Activated CD8-positive, alpha-beta memory T cell treated with anti-CD3 and anti-CD28 coated beads, Interleukin-2, amount 50 U/mL, for 24 hours (primary cell): ENCODE results near the gene ELFN1.

ENCODE experiments used
- DNase-seq: peaks from one replicate; pipeline ENCODE4 v3.0.0-alpha.2; 2020; ENCODE audit errors: extremely low read depth

ELFN1 gene

DNA sequence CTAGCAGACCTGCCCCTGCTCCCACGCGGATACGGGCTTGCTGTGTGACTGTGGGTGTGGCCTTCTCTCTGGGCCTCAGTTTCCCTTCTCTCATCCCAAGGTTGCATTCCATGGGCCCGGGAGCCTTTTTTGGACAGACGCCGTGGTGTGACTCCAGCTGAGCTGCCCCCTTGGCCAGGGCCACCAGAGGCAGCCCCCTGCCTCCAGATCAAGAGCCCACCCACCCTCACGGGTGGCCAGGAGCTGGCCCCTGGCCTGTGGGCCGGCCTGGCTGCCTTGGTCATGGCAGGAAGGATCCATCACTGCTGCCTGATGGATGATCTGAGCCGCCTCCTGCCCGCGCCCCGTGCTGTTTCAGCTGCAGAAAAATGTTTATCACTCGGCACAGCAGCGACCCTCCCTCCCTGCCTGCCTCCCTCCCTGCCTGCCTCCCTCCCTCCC lies 27.8 kb upstream of the ELFN1 start:
- no peak for DNase-seq

DNA sequence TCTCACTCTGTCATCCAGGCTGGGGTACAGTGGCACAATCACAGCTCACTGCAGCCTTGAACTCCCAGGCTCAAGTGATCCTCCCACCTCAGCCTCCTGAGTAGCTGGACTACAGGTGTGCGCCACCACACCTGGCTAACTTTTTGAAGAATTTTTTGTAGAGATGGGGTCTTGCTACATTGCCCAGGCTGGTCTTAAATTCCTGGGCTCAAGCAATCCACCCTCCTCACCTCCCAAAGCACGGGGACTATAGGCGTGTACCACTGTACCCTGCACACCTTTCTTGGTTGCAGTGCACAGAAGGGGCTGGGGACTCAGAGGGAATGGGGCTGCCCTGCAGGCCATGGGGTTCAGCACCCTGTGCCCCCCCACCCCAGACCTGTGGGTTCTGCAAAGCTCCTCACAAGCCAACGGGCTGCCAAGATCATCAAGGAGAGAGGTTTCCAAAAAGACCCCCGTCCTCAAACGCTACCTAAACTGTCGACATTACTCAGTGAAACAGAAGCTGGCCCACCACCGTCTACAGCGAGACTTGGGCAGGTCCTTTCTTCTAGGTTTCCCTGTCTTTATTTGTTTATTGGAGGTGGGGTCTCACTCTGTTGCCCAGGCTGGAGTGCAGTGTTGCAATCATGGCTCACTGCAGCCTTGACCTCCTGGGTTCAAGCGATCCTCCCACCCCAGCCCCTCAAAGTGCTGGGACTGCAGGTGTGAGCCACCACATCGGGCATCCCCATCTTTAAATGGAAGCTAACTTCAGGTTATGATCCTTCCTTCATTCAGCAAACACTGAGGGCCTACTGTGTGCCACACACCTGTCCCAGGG lies 26.6 kb upstream of the ELFN1 start:
- DNase-seq, result no peak

DNA sequence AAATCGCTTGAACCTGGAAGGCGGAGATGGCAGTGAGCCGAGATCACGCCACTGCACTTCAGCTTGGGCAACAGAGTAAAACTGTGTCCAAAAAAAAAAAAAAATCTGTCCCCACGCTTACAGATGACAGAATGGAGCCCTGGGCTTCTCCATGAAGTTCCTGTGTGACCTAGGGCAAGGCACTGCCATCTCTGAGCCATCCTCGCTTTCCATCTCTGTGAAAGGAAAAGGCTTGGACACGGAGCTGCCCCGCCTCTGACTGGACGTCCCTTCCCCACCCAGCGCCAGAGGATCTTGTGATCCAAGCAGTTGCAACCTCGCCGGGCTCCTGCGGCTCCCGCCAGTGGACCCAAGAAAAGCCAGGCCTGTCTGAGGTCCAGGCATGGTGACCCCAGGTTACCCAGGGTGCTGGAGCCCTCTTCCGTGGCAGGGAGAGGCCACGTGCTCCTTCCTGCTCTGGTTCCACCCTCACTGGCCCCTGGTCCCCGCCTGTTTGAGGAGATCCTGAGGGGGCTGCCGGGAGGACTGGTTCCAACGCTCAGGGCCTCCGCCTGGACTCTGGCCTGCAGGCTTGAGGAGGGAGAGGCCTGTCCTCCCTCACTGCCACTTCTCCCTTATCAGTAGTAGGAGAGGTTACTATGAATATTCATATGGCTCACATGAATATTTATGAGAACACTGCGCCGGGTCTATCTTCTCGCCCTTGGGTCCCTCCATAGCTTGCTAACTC lies 25.6 kb upstream of the ELFN1 start:
- DNase-seq, result no peak

DNA sequence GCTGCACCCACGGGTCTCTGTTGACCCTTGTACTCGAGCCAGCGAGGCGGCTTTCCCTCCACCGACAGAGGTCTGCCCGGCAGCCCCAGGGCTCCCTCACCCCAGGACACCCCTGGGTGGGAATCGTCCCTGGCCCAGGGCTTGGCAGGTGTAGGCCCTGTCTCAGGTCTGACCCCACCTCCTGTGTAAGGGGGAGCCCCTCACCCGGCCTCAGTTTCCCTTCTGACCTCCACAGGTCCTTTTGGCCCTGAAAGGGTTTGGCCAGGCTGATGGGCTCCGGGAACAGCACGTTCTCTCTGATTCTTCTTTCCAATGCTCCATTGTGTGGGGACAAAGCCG lies 25.0 kb upstream of the ELFN1 start:
- DNase-seq, result no peak

DNA sequence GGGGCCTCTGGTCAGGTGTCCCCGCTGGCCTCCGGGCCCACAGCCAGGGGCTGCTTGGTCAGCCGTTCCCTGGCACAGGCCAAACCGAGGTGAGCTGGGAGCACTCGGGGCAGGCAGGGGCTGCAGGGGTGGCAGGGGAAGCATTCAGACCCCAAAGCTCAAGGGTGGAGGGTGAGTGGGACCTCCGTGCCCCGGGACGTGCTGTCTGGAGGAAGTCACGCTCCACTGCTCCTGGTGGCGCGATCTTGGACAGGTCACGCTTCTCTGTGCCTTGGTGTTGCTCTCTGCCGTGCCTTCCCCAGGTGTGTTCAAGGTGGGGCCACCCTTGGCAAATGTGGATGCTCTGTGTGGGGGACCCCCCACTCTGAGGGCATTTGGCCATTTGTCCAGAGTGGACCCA lies 24.6 kb upstream of the ELFN1 start:
- DNase-seq, result no peak

DNA sequence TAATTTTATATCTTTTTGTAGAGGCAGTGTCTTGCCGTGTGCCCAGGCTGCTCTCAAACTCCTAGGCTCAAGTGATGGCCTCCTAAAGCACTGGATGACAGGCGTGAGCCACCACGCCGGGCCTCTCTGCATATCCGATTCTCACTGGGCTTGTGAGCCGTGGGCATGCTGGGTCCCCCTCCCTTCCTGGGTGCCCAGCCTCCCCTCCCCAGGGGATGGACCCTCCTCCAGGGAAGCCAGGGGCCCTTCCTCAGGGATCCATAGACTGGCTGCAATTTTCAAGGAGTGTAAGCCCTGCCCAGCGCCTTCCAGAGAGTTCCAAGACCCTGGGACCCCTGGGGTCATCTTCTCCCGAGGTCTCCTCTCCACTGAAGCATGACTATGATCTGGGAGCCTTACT lies 23.7 kb upstream of the ELFN1 start:
- DNase-seq, result no peak

DNA sequence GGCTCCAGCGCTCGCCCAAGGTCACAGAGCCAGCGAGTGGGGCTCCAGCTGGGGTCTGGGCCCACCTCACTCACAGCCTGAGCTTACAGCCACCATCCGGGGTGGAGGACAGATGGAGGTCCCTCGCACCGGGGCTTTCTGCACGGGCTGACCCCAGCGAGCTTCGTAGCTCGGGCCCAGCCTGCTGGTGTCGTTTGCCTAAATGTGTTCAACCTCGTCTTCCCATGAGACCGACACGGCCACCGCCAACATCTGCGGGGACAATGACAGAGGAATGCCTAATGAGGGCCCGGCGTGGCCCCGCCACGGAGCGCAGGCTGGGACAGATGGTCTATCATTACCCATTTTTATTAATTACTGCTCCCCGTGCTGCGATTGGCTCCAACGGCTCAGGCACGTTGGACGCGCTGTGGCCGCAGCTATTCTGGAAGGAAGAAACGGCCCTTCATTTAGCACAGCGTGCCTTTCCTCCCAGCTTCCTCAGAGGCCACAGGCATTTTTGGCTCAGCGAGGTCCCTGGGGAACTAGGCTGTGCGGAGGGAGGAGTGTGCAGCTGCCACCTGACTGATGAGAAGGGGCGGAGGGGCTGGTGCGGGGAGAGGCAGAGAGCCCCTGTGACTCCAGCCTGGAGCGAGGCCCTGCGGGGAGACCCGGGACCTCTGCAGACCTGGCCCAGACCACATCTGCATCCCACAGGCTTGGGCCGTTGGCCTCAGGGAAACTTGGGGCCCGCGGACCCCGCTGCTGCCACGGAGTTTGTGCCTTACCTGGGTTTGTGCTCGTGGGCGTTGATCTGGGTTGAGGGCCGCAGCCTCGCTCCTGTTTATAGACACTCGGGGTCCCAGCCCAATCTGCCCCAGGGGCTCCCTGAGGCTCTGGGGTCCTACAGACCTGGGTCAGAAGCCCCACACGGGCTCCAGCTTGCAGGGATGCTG lies 22.9 kb upstream of the ELFN1 start:
- DNase-seq, result no peak

DNA sequence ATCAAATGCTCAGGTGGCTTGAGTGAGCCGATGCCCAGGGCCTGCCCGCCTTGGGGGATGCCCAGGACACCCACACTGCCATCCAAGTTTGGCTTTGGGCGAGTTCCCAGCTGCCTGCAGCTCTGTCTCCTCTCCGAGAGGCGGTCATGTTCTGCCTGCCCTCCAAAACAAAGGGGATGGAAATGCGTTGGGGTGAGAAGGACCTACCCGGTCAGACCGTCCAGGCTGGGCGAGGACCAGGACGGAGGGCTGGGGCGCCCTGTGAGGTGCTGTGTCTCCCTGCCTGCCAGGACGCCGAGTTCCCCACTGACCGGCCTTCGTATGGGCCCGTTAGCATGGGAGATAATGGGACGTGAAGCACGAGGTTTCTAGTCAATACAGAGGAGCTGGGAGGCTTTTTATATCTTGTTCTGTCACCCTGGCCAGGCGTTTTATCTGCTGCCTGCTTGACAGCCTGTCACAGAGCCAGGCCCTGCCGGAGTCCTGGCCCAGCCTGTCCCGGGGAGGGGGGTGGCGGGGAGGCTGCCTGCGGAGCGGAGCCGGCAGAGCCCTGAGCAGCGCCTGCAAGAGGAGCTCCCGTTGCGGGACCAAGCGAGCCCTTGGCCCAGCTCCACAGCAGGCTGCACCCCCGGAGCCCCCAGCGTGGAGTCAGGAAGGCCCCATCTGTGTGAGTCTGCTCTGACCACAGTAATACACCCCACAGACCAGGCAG lies 22.0 kb upstream of the ELFN1 start:
- DNase-seq, result no peak

DNA sequence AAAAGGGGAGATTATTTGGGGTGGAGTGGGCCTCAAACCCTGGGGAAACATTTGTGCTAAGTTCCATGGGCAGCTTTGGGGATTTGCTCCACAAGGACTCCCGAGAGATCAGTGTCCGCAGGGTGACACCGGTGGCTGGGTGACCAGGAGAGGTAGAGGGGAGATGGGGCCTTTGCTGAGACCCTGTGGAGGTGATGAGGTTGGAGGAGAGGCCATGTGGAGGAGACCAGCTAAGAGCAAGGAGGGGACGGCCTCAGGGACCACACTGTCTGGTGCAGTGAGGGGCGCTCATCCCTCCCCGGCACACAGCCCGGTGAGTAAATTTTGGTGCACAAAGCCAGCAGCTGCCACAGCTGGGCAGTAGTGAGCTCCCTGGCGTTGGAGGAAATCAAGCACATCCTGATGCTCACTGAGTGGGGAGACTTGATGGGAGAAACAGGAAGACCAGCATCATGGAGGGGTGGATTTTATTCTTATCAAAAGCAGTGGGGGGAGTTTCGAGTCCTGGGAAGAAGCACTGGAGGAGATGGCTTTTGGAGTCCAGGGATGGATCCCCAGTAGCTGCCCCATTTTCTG lies 20.2 kb upstream of the ELFN1 start:
- DNase-seq, result no peak

DNA sequence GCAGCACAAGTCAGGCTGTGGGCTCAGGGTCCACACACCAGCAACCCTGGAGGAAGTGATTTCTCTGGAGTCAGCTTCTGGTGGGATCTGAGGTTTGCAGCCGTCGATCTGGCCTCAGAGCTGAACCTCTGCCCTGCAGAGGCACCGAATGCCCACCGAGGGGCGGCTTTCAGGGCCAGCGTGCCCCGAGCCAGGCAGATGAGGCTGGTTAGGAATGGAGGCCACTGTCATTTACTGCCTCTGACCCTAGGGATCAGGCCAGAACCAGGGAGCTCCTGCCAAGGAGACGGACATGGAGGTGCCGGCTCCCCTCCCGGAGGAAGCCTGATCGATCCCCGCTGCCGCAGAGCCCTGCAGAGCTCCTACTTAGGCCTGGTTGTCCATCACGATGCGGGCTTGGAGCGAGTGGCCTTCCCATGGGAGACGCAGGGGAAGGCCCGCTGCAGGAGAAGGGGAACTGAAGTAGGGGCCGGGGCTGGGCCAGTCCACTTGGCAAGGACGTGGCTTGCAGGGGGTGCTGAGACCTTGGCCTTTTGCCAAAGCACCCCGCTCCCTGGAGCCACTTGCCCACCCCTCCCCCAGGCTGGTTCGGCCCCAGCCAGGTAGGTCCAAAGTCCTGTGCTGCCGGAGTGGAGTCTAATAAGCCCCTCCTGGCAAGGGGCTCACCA lies 19.6 kb upstream of the ELFN1 start:
- no peak for DNase-seq

DNA sequence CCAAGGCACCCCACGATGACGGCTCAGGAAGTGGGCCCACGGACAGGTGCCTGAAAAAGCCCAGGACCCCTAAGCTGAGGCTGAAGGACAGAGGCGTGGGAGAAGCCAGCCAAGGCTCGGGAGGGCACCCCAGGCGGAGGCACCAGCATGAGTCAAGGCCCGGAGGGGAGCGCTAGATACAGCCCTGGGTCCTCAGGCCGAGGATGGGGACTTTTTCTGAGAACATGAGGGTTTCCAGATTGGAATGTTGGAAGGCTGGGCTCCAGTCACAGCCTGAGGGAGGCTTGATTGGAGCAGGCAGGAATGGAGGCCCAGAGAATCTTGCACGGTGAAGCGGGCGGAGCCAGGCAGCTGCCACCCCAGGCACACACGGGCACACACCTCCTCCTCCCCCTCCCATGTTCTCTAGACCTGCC lies 19.0 kb upstream of the ELFN1 start:
- no peak for DNase-seq

DNA sequence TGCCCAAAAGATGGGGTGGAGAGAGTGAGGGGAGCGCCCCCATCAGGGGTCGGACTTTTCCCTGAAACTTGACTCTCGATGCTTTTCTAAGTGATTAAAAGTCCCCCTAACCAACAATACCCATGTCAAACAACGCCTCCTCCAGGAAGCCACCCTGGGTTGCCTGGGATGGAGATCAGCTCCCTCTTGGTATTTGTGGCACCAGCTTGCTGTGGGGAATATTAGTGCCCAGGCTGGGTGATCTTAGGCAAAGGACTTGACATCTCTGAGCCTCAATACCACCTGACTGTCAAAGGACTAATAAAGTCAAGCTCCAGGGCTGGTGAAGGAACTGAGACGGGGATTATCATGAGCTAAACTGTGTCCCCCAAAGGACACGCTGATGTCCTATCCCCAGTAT lies 18.2 kb upstream of the ELFN1 start:
- DNase-seq, result no peak

DNA sequence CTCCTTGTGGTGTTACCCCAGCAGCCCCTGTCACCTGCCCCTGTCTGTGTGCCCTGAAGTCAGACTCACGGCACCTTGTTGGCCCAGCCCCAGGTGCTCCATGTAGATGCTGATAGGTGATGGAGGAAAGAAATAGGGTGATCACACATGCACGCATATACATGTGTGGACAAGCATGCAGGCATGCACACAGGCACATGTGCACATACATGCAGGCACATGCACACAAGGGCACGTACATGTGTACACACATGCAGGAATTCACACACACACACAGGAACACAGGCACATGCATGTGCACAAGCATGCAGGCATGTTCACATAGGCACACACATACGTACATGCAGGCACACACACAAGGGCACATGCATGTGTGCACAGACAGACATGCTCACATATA lies 16.6 kb upstream of the ELFN1 start:
- no peak for DNase-seq

DNA sequence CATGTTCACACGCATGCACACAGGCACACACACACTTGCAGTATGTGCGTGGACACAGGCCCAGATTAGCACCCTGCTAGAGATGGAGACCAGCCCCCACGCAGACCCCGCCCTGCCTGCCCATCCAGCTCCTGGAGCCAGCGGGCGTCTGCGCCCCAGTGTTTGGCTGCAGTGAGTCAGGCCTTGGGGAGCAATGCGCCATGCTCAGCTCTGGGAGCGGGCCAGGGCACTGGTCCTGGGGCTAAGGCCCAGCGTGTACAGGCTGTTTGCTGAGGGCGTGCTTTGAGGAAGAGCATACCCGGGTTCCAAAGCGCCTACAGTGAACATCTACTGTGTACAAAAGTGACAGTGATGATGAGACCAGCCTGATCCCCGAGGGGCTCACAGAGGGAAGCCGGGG lies 16.0 kb upstream of the ELFN1 start:
- no peak for DNase-seq

DNA sequence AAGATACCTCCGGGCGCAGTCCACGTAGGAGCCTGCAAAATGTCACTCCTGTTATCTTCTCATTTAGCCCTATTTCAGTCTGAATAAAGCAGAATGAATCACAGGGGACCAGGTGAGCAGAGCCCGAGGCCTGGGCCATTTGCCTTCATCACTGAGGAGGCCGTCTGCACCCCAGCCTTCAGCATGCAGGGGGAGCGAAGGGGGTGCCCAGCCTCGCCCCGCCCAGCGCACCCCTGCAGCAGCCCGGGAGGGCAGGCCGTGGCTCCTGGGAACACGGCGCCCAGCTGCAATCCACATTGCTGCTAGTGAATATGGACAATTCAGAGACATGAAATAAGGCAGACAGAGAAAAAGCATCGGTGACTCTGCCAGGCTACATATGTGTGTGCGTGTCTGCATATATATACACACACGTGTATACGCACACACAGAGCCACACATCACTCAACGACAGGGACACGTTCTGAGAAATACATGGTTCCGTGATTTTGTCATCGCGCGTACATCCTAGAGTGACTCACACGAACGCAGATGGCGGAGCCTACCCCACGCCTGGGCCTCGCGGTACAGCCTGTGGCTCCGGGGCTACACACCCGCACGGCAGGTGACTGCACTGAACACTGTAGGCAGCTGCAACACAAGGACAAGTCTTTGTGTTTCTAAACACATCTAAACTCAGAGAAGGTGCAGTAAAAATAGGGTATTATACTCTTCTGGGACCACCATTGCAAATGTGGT lies 15.2 kb upstream of the ELFN1 start:
- DNase-seq, result no peak

DNA sequence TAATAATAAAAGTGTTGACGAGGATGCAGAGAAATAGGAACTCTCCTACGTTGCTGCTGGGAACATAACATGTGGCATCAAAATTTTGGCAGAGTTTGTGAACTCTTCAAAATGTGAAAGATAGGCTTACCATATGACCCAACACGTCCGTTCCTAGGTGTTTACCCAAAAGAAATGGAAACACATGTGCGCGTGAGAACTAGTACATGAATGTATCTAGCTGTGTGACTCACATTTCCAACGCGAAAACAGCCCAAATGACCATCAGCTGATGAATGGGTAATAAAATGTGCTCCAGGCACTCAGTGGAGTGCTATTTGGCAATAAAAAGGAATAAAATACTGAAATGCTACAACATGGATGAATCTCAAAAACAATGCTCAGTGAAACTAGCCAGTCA lies 10.4 kb upstream of the ELFN1 start:
- DNase-seq, result no peak

DNA sequence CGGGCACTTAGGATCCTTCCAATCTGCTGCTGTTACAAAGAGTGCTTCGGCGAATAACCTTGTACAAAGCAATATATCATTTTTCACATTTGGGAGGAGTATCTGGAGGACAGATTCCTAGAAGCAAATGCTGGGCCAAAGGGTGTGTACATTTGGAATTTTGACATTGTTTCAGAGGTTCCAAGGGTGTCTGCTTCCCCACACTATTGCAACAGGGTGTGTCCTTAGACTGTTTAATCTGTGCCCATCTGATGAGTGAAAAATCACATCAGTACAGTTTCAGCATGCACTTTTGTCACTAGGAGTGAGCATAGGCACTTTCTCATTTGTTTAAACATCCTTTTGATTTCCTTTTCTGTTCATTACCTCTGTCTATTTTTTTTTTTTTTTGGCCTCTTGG lies 8.6 kb upstream of the ELFN1 start:
- DNase-seq, result no peak

DNA sequence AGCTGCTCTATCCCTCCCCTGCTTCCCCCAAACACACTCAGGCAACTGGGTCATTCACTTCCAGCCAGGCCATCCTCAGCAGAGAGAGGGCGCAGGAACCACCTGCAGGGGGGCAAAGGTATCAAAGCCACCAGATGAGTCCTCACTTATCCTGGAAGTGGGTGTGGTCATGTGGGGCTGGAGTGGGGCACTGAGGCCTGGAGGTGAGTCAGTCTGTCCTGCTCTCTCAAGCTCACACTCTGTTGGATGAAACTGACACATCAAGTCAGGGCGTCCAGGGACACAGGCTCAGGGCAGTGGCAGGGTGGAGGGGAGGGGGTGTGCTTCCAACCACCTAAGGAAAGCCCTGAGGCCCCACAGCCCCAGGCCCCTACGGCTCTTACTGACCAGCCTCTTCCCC lies 8.0 kb upstream of the ELFN1 start:
- DNase-seq, result no peak

DNA sequence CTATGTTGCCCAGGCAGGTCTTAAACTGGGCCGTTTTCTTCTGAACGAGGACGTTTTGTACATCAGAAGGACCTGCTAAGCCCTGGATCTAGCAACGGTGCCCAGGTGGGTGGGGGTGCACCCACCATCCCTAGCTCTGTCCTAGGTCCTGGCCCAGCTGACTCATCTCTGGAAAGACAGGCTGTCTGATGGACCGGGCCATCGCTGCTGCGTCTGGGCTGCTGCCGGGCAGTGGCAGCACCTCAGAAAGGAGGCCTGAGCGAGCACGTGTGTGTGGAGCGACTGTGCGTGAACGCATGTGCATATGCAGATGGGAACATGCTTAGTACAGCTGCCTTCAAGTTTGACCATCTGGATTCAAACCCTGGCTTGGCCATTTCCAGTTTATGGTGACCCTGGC lies 7.3 kb upstream of the ELFN1 start:
- DNase-seq, result no peak

DNA sequence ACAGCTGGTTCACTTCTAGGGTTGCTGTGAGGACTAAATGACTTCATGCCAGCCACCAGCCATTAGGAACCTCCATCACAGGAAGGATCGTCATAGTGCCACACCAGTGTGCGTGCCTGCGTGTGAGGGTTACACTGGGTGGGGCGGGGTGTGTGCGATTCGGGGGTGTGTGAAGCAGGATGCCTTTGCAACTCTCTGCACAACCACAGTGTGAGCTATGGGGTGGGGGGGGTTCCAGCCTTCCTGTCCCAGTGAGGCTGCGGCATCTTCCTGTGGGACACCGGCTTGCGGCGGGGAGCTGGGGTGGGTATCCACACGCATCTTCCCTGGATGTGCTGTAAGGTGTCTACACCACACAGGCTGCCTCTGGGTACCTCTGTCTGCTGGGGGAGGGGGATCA lies 6.9 kb upstream of the ELFN1 start:
- no peak for DNase-seq
